Measurements from ENCODE around the gene CLEC16A.
A peak's percentile ranks its signal among the peaks of the same experiment; 100 is the strongest.

The CLEC16A gene

GRCh38 chr16:10968498-10968897 is 24.1 kb downstream of the CLEC16A start:
- DNase-seq (ENCODE audit: low spot score), result no peak

- DNase-seq (ENCODE audit: low spot score), result no peak
These were observed 25.3 kb downstream of the CLEC16A start for GRCh38 chr16:10969615-10970014.

- DNase-seq (ENCODE audit: low spot score), result no peak
These were observed 25.7 kb downstream of the CLEC16A start for GRCh38 chr16:10970065-10970464.

- DNase-seq (ENCODE audit: low spot score), result peak; percentile 72
These were observed 27.2 kb downstream of the CLEC16A start for GRCh38 chr16:10971560-10971961.

- no peak for DNase-seq (ENCODE audit: low spot score)
These were observed 27.9 kb downstream of the CLEC16A start for GRCh38 chr16:10972108-10972818.

GRCh38 chr16:10972819-10973464 is 28.6 kb downstream of the CLEC16A start:
- no peak for DNase-seq (ENCODE audit: low spot score)

GRCh38 chr16:10976634-10977033 is 32.3 kb downstream of the CLEC16A start:
- DNase-seq (ENCODE audit: low spot score), result no peak

- DNase-seq (ENCODE audit: low spot score), result no peak
These were observed 33.8 kb downstream of the CLEC16A start for GRCh38 chr16:10978124-10978523.

- DNase-seq (ENCODE audit: low spot score), result no peak
These were observed 34.6 kb downstream of the CLEC16A start for GRCh38 chr16:10978871-10979446.

- DNase-seq (ENCODE audit: low spot score), result peak; percentile 31
These were observed 35.6 kb downstream of the CLEC16A start for GRCh38 chr16:10979717-10980601.

GRCh38 chr16:10980813-10981212 is 36.4 kb downstream of the CLEC16A start:
- DNase-seq (ENCODE audit: low spot score), result no peak

- DNase-seq (ENCODE audit: low spot score), result peak; percentile 61
These were observed 37.4 kb downstream of the CLEC16A start for GRCh38 chr16:10981697-10982216.

GRCh38 chr16:10982465-10983150 is 38.2 kb downstream of the CLEC16A start:
- DNase-seq (ENCODE audit: low spot score), result no peak

- DNase-seq (ENCODE audit: low spot score), result no peak
These were observed 38.8 kb downstream of the CLEC16A start for GRCh38 chr16:10983159-10983558.

- DNase-seq (ENCODE audit: low spot score), result no peak
These were observed 40.1 kb downstream of the CLEC16A start for GRCh38 chr16:10984509-10984908.

GRCh38 chr16:10987361-10988163 is 43.2 kb downstream of the CLEC16A start:
- DNase-seq (ENCODE audit: low spot score), result no peak

GRCh38 chr16:10988164-10988803 is 43.9 kb downstream of the CLEC16A start:
- DNase-seq (ENCODE audit: low spot score), result peak; percentile 51

GRCh38 chr16:10988879-10989278 is 44.5 kb downstream of the CLEC16A start:
- DNase-seq (ENCODE audit: low spot score), result no peak

GRCh38 chr16:10989559-10989958 is 45.2 kb downstream of the CLEC16A start:
- no peak for DNase-seq (ENCODE audit: low spot score)

- DNase-seq (ENCODE audit: low spot score), result no peak
These were observed 46.0 kb downstream of the CLEC16A start for GRCh38 chr16:10990378-10990777.
